Activated CD8-positive, alpha-beta memory T cell treated with anti-CD3 and anti-CD28 coated beads for 1 hour (primary cell): ENCODE results near the gene TCEAL4.
A peak's percentile ranks its signal among the peaks of the same experiment; 100 is the strongest.

Source experiments
- DNase-seq, 2 donors: peaks; one replicate each; pipeline ENCODE4 v3.0.0-alpha.2; 2020; ENCODE audit warnings: low read depth in 1 of 2; ENCODE audit errors: extremely low read depth in 1 of 2

TCEAL4 gene

DNA sequence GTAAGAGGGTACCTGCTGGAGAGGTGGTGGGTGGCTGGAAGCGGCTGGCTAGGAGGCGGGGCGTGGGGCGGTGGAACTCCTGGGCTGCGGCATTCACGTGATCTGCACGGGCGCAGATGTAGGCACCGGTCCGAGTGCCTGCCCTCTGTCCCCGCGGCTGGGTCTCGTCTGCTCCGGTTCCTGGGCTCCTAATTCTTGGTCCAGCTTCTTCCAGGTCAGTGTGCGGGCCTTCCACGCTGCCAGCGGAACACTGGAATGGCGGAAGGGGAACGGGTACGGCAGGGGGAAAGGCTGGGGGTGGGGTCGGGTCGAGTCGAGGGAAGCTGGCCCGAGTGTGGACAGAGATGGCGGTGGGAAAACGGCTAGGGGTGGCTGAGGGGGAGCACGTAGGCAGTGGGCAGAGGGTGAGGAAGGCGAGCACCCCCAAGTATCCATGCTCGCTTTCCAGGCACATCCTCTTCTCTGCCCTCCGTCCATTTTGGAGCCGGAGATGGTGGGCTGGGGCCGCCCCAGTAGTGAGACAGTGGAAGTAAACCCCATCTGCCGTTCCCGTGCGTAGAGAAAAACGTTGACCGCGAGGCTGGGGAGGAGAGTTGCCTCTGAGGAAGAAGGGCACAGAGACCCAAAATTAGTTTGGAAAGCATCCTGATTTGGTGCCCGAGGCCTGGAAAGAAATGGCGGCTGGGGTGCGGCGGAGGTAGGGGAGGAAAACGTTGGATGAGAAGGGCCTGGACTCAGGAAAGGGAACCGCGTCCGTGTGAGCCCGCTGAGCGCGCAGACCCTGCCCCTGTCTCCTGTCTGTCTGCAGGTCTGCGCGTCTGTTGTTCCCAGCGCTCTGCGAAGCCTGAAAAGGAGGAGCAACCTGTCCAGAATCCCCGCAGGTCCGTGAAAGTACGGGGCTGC, at the start of gene TCEAL4:
Gene TCEAL4 (plus strand): TSS at position 105 of the 903 bp plus-strand sequence. CDS start 1,161 bp downstream, outside the sequence.
- DNase-seq: no peak

DNA sequence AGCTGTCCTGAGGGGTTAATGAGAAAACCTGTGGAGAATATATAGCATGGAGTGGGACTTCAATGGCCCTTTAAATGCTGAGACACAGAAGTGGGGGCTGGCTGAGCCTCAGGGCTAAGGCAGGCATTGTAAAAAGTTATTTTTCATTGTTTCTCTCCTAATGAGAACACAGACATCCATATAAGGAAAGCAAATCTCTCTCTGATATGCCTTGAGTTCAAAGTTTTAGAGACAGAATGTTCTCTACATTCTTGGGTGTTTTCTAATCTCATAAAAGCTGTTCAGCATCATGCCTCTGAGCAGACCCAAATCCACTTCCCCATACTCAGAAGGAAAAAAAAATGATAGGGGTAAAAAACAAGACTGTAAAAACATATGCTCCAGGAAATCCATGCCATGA, 49.2 kb upstream of the TCEAL4 start:
- no peak for DNase-seq

DNA sequence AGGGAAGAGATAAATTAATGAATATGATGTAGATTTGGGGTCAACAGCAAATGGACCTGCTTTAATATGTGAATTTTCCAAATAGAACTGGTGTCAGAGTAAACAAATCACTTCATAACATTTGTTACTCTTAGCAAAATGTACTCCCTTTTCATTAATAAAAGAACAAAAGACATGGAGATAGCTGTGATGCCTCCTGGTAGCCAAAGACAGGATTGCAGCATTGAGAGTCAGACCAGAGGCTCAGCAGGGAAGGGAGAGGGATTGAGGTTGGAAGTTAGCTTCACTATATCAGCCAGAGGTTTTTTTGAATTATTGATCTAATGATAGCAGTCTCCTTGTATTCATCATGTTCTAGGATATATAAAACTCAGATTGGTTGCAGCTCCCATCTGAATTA, 48.6 kb upstream of the TCEAL4 start:
- DNase-seq: no peak

DNA sequence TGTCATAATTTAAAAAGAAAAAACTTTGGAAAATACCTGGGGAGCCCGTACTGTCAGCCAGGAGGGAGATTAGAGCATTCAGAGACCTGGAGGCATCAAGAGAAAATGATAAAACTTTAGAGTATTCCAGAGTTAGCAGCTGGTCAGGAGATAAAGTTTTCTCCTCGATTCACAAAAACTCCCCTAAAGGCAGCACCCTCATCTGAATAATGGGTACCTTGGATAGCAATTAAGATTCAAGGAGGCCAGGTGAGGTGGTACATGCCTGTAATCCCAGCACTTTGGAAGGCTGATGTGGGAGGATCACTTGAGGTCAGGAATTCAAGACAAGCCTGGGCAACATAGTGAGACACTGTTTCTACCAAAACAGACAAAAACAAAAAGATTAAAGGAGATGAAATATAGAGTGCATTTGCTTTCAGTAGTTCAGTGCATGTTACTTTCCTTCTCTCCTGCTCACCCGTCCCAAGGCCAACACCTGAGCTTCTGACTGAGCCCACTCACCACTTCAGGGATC, 47.4 kb upstream of the TCEAL4 start:
- DNase-seq: no peak

DNA sequence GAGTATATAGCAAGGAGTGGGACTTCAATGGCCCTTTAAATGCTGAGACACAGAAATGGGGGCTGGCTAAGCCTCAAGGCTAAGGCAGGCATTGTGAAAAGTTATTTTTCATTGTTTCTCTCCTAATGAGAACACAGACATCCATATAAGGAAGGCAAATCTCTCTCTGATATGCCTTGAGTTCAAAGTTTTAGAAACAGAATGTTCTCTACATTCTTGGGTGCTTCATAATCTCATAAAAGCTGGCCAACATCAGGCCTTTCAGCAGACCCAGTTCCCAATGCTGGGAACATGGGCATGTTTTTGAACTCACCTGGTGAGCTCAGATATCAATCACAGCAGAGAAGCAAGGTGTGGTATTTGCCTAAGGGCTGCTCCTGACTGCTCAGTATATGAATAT, 46.6 kb upstream of the TCEAL4 start:
- DNase-seq: no peak

DNA sequence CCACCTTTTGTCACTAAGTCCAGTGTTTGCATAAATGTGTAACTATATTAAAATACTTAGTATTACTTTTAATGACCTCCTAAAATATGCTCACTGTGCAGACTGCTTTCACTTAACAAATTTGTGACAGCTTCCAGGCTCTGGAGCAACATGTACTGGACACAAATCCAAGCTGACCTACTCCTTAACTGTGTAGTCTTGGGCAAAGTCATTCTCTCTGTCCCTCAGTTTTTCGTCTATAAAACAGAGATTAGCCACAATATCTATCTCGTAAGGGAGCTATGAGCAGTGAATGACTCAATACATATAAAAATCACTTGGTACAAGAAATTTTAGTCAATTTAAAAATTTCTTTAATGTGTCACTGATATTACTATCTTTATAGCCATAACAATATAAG, 45.6 kb upstream of the TCEAL4 start:
- no peak for DNase-seq

DNA sequence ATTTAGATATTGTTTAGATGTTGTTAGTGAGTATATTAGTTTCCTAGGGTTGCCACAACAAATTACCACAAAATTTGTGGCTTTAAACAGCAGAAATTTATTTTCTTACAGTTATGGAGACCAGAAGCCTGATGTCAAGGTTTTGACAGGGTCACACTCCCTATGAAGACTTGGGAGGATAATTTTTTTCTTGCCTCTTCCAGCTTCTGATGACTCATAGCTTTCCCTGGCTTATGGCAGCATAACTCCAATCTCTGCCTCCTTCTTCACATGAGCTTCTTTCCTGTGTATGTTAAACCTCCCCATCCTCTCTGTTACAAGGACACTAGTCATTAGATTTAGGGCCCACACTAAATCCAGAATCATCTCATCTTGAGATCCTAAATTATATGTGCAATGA, 45.2 kb upstream of the TCEAL4 start:
- DNase-seq: no peak

DNA sequence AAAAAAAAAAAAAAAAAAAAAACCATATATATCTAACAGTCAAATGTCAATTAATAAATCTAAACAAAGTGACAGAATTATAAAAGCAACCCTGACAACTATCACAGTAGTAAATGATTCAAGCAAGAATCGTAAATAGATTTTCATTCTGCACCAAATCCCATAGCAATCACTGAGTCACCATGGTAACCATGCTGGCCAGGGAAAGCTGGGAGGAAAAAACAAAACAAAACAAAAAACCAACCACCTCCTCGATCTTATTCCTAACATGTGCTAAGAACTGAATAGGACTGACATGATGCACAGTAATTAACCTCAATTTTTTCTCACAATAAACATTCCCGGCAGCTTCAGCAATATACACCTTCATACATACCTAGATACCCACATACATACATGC, 35.4 kb upstream of the TCEAL4 start:
- no peak for DNase-seq

DNA sequence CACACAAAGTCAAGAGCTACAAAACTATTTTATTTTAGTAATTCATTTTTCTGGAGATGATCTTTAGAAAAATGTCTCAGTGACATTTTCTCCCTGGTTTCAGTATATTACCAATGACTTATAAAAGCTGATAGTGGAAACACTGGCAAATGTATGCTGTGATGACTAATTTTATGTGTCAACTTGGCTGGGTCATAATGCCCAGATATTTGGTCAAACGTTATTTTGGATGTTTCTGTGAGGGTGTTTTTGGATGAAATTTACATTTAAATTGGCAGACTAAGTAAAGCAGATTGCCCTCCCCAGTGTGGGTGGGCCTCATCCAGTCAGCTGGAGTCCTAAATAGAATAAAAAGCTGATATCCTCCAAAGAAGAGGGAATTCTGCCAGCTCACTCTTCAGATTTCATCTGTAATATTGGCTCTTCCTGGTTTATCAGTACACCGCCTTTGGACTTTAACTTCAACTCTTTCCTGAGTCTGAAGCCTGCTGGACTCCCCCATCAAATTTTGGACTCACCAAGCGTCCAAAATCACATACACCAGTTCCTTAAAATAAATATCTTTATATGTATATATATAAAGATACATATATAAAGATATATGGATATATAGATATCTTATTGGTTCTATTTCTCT, 34.8 kb upstream of the TCEAL4 start:
- no peak for DNase-seq

DNA sequence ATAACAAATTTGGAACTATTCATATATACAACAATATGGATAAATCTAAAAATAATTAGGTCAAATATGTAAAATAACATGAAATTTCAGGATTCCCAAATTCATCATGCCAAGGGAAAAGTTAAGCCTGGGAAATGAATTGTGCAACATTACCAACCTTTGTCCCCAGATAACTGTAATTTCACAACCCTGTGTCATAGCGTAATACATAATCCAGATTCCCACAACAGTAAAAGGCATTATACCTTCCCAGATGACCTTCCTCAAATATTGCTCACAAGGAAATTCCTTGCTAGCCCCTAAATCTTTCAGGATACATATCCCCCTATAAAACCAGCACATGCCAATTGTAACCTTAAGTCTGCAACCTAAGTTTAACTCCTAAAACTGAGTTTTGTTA, 33.1 kb upstream of the TCEAL4 start:
- no peak for DNase-seq

DNA sequence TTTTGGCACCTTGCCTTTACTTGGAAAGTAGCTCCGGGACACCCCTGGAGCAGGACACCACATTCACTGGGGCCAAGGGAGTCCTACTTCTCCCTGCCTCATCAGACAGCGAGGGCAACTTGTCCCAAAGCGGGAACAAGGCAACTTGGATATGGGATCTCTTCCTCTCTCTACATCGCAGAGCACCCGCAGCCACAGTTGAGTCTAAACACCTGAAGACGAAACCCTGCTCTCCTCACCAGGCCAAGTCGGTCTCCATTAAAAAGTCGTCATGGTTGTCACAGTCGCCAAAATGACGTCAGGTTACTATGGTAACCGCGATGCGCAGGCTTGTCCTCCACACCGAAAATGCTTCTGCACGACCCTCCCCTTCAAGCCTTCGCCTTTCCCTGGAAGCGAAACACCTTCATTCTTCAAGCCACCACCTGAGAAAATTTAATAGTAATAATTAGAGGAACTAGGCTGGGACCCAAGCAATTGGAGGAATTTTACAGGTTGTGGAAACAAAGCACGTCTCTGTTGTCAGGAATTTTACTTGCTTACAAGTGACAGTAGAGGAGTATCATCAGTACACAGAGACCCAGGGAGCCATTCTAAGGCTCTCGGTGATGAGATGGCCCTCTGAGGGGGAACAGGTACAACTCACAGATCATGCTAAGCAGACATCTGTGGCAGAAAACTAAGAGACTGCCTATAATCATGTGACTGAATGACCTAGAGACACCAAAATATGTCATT, 30.5 kb upstream of the TCEAL4 start:
- peak; percentile 28 to 29 for DNase-seq

DNA sequence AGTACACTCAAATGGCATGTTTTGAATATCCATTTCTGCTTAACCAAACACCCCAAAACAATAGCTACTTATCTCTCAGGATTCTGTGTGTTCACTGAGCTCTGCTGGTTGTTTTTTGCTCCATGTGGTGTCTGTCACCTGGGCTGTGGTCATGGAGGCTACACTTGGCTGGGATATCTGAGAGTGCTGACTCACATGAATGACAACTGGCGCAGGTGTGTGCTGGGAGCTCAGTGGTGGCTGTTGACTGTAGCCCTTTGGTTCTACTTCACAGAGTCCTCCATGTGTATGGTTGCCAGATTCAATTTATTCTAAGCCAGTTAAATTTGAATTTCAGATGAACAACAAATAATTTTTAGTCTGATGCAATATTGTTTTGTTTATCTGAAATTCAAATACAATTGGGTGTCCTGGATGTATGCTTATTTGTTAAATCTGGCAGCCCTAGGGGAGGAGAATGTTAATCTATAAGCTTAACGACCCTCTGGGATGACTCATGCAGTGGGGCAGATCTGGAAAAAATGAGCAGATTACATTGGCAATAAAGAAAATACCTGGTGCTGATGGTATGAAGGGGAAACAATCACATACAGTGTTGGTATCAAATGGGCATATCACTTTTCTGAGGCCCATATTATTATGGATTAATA, 28.2 kb upstream of the TCEAL4 start:
- no peak for DNase-seq

DNA sequence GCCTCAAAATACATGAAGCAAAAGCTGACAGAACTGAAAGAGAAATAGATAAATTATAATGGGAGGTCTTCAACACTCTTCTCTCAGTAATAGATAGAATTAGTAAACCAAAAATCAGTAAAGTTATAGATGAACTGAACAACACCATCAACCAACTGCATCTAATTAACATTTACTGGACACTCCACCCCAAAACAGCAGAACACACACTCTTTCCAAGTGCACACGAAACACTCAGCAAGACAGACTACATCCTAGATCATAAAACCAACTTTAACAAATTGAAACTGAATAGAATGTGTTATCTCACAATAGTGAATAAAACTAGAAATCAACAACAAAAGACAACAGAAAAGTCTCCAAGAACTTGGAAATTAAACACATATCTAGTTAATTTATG, 25.1 kb upstream of the TCEAL4 start:
- no peak for DNase-seq

DNA sequence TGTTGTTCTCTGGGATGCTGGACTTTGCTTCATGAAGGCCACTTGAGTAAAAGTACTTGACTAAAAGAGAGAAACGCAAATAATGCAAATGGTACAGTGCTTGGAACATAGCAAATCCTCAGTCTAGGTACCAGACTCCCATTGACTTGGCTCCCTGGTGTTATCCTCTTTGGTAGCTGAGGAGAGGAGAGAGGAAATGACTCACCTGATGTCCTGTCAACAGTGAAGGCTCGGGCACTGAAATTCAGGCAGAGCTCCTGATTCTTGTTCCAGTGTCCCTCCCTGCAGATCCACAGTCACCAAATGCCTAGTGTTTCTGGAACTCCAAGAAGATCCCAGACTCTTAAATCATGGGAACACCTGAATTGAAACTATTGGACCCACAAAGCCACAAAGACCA, 22.5 kb upstream of the TCEAL4 start:
- no peak for DNase-seq

DNA sequence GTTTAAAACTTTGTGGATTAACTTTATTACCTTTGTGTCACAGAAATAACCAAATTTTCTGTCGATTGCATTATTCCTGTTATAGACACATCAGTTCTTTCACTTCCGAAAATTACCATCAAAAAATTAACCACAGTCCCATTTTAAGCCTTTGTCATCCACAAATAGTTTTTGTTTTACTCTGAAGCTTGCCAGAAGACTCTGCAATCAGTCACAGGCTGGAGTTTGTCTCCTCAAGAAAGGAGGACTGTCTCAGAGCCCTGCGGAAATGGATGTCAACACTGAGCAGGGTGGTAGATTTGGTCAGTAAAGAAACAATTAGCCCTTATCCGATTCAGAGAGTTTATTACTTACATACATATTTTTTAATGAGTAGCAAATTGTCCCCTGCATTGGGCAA, 20.1 kb upstream of the TCEAL4 start:
- no peak for DNase-seq

DNA sequence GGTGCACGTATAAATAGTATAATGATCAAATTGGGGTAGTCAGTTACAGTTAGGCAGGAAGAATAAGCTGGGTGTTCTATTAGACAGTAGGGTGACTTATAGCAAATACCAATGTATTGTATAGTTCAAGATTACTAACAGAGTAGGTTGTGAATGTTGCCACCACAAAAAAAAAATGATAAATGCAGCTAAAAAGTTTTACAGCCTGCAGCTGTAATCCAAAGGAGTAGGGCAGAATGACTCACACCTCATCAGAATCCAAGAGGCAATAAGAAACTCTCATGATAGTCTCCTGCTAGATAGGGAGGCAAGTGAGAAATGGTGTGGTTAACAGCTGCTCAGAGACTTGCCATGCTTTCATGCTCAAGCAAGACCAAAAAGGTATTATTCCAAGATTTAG, 19.6 kb upstream of the TCEAL4 start:
- no peak for DNase-seq

DNA sequence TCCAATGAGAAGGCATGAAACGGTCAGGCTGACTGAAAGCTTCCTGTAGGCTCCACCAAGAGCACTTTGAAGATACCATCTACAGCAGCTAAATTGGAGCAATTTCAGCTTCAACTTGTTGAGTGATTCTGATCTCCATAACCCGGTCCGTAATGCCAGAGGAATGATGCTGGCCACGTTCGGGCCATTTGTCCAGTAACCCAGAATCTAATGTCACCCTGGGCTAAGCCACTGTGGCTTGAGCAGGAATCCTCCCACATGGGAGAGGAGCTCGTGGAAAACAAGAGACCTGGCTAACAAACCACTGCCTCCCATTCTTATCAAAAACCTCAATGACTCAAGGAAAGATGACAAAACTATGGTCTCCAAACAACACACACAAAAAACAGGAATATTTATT, 14.2 kb upstream of the TCEAL4 start:
- DNase-seq: no peak

DNA sequence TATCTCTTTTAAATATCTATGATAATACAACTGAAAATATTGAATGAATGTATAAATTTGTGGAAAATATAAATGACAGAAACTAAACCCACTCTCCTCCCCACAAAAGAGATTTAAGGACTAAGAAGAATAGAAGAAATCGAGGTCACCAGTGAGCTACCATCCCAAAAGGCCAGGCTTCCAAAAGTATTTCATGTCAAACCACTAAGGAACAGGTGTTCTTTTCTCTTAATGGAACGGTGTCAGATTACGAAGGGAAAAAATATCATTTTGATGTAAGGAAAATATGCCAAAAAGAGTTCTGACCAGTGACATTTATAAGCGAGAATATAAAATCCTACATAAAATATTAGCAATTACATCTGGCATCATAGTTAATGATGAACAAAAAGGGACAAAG, 13.6 kb upstream of the TCEAL4 start:
- DNase-seq: no peak

DNA sequence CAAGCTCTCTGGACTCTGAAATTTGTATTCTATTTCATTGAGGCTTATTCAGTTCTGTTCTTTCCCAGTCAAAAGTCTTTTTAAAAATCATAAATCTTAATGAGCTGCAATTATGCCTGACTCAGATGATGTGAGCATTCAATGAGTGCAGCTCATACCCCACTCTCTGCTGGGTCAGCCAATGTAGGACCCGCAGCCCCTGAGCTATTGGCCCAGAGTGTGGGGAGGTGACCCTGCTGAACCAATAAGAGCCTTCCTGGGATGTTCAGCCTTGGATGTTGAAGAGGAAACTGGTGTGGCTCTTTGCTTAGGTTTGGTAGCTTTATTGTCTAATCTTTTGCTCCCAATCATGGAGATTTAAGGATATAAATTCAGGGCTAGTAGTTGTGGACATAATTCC, 12.1 kb upstream of the TCEAL4 start:
- no peak for DNase-seq

DNA sequence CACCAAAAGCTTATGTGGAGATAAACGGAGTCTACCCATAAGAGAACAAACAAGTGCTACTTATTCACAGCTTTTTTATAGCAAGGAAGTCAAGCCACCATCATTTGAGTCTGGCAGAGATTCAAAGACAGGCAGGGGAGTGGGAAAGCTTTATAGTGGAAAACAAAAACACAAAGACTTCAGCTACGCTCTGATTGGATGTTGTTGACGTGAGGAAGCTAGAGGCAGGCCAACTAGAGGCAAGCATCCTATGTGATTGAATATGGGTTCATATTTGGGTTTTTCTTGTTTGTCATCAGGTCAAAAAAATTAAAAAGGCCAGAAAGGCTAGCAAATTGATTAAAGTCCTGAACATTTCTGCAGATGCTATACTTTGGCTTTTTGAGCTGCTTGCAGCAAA, 719 bp upstream of the TCEAL4 start:
- no peak for DNase-seq

DNA sequence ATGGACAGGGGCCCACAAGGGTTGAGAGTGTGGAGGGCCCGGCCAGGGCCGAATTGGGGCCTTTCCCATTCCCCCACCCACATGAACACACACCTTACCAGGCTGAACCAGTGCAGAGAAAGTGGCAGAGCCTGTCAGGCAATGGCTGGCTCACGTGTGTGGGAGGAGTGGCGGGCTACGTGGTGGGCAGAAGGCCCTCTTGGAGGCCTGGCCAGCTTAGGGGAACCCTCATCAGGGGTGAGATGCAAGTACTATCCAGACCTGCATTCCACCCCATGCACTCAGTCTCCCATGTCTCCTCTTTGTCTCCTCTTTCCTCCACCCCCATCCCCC, 965 bp downstream of the TCEAL4 start:
- DNase-seq: no peak
